ENCODE measurements around the gene IFITM5.
A peak's percentile ranks its signal among the peaks of the same experiment; 100 is the strongest.
"Not testable (repeated sequence)": the region's sequence is repeated elsewhere in the genome, so short reads cannot be mapped to it uniquely, and the experiment has no call there.

Gene IFITM5

DNA sequence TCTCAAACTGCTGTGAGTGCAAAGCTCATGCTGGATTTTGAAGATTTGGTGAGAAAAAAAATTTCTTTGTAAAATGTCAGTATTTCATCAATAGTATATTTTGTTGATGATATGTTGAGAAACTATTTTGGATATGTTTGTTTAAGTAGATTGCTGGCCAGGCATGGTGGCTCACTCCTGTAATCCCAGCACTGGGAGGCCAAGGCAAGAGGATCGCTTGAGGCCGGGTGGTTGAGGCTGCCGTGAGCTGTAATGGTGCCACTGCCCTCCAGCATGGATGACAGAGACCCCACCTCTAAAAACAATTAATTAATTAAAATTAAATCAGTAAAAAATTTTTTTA lies 28.2 kb upstream of the IFITM5 start:
- DNase-seq: no peak

- peak in 1 of 2 donors; percentile 53 for DNase-seq
Observed at GRCh38 chr11:326842-327580, 27.7 kb upstream of the IFITM5 start.

DNA sequence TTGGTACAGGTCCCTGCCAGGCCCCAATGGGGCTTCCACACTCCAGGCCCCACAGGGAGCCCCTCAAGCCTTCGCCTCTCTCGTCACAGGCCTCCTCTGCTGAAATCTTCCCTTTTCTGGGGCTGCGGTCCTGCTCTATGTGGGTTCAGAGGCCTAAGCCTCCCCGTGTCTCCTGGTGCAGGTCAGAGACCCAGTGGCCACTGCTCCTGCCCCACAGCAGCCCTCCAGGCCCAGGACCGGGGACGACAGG lies 27.2 kb upstream of the IFITM5 start:
- no peak for DNase-seq

- no peak for DNase-seq
Observed at GRCh38 chr11:325796-326591, 26.7 kb upstream of the IFITM5 start.

DNA sequence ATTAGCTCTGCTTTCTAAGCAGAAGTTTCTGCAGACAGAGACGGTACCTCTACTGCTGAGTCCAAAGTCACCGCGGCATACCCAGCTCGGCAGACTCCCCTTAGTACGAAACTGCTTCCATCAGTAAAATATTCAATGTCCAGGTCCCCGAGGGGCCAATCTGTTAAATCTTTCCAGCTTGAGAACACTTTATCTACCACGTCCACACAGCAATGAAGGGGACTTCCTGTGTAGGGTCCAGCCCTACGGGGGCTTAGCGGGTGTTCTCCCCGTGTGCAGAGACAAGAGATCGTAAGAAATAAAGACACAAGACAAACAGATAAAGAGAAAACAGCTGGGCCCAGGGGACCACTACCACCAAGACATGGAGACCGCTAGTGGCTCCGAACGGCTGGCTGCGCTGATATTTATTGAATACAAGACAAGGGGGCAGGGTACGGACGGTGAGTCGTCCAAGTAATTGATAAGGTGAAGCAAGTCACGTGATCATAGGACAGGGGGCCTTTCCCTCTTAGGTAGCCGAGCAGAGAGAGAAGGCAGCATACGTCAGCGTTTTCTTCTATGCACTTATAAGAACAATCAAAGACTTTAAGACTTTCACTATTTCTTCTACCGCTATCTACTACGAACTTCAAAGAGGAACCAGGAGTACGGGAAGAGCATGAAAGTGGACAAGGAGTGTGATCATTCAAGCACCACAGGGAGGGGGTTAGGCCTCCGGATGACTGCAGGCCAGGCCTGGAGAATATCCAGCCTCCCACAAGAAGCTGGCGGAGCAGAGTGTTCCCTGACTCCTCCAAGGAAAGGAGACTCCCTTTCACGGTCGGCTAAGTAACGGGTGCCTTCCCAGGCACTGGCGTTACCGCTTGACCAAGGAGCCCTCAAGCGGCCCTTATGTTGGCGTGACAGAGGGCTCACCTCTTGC lies 25.5 kb upstream of the IFITM5 start:
- not testable (repeated sequence) for DNase-seq

DNA sequence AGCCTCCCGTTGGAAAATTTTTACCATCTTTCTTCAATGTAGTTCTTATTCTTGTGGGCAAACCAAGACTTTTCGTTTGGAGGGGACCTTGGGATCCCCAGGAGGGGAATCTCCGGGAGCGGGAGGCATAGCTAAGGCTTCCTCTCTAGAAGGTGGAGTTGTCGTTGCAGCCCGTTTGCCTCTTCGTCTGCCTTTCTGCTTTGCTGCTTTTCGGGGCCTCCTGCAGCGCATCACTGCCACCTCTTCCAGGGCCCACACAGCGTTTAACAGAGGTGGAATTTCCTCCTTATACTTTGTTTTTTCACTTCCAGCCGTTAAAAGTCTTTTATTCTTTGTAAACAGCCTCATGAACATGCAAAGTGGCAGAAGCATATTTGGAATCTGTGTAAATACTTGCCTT lies 24.8 kb upstream of the IFITM5 start:
- no peak for DNase-seq

DNA sequence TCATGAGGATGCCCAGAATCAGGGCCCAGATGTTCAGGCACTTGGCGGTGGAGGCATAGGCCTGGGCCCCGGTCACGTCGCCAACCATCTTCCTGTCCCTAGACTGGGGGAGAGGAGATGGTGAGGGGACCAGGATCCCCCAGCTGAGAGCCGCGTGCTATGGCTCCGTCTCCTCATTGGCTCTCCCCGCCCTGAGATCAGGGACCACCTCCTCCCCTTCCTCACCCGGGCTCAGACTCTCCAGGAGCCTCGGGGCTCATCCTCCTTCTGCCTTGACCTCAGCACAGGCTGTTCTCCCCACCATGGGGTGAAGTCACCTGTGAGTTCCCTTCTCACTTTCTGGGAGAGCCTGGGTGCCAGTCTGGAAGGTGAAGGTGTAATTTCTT lies 20.6 kb upstream of the IFITM5 start:
- not testable (repeated sequence) for DNase-seq

GRCh38 chr11:319121-319887 lies 20.0 kb upstream of the IFITM5 start:
- DNase-seq: not testable (repeated sequence)

DNA sequence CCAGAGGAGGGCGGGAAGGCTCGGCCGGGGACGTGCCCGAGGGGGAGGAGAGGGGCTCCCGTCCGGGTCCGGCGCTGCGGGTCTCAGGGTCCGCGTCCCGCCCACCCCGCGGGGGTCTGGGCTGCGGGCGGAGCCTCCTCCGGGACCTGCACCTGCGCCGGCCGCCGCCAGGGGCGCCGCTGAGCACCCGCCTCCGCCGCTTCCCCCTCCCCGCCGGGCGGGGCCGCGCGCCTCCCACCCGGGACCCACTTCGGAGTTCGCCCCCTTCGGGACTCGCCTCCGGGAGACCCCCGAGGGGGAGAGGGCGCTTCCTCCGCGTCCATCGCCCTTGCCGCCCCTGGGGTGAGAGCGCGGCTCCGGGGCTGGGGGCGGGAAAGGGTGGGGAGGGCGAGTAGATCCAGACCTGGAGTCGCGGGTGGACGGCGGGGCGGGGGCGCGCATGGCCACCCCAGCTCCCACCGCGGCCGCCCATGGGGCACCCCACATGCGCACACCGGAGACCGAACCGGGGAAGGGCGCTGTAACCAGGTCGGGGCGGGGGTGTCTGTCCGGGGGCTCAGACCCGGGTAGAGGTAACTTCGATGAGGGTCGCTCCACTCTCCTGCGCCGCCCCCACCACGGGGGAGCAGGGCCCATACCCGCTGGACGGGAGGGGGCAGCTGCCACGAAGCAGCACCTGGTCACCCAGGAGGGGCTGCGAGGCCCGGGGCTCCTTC lies 19.2 kb upstream of the IFITM5 start:
- DNase-seq: not testable (repeated sequence)

- not testable (repeated sequence) for DNase-seq
Observed at GRCh38 chr11:317668-318404, 18.5 kb upstream of the IFITM5 start.

GRCh38 chr11:316891-317301 lies 17.6 kb upstream of the IFITM5 start:
- DNase-seq: no peak

- DNase-seq: no peak
Observed at GRCh38 chr11:316031-316701, 16.8 kb upstream of the IFITM5 start.

DNA sequence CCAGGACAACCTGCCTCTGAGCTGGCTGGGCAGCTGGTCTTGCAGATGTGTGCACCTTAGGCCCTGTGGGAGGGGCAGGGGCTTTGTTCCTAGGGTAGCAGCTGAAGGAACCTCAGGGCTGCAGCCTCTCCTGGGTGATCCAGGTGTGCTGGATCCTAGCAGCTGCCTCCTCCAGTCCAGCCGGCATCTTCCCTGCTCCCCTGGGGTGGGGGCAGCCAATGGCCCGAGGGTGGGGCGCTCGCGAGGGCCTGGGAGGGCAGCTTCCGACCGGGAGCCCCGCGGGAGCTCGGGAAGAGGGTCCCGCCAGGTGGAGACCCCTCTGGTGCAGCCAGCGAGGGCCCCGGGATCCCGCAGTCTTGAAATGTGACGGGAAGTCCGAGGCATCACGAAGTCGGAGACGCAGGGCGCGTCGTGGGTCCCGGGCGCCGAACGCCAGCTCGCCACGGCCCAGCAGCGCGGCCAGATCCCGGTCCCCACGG lies 16.2 kb upstream of the IFITM5 start:
- DNase-seq: no peak

DNA sequence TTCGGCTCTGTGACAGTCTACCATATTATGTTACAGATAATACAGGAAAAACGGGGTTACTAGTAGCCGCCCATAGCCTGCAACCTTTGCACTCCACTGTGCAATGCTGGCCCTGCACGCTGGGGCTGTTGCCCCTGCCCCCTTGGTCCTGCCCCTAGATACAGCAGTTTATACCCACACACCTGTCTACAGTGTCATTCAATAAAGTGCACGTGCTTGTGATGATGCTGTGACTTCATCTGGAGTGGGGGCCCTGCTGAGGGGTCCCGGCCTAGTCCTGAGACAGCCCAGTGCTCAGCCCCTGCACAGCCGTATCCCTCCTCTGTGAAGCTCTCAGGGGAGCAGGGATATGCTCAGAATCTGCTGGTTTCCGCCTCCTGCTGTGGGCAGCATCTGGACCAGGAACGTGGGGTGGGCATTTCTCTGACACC lies 15.7 kb upstream of the IFITM5 start:
- DNase-seq: no peak

DNA sequence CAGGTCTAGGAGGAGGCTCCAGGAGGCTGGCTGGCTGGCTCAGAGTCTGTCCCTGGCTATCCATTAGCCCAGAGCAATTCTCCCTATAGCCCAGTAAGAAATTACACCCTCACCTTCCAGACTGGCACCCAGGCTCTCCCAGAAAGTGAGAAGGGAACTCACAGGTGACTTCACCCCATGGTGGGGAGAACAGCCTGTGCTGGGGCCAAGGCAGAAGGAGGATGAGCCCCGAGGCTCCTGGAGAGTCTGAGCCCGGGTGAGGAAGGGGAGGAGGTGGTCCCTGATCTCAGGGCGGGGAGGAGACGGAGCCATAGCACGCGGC lies 15.2 kb upstream of the IFITM5 start:
- not testable (repeated sequence) for DNase-seq

DNA sequence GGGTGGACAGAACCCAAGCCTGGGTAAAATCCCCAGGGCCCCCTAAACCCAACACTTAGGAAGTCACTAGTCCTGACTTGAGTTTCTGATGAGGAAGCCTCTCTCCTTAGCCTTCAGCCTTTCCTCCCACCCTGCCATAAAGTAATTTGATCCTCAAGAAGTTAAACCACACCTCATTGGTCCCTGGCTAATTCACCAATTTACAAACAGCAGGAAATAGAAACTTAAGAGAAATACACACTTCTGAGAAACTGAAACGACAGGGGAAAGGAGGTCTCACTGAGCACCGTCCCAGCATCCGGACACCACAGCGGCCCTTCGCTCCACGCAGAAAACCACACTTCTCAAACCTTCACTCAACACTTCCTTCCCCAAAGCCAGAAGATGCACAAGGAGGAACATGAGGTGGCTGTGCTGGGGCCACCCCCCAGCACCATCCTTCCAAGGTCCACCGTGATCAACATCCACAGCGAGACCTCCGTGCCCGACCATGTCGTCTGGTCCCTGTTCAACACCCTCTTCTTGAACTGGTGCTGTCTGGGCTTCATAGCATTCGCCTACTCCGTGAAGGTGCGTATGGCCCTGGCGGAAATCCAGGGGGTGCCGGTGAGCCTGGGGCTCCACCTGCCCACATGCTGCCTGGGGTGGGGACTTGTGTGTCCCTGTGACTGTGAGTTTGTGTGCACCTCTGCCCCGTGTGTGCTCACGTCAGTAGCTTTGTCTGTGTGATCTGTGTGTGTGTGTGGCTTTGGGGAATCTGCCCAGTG lies 14.6 kb upstream of the IFITM5 start, which contains the start of gene IFITM1:
TSS of gene IFITM1 (plus strand) at position 254 of the 767 bp plus-strand sequence. CDS start at position 385, 131 bp downstream.
- DNase-seq: no peak

DNA sequence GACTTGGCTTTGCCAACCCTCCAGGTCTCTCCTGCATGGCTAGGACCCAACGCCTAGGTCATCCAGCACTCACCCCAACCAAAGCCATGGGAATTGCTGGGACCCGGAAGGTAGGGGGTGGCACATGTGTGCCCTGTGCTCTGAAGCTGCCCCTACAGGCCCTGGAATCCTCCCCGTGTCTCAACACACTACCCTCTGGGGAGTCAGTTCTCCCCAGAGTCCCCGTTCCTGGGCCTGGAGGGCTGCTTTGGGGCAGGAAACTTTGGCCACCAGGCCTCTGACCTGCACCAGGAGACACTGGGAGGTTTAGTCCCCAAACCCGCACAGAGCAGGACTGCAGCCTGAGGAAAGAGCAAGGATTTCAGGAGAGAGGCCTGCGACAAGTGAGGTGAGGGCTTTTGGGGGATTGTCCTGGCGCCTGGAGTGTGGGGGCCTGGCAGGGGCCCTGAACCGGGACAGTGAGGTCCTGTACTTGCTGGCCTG lies 14.0 kb upstream of the IFITM5 start:
- no peak for DNase-seq

DNA sequence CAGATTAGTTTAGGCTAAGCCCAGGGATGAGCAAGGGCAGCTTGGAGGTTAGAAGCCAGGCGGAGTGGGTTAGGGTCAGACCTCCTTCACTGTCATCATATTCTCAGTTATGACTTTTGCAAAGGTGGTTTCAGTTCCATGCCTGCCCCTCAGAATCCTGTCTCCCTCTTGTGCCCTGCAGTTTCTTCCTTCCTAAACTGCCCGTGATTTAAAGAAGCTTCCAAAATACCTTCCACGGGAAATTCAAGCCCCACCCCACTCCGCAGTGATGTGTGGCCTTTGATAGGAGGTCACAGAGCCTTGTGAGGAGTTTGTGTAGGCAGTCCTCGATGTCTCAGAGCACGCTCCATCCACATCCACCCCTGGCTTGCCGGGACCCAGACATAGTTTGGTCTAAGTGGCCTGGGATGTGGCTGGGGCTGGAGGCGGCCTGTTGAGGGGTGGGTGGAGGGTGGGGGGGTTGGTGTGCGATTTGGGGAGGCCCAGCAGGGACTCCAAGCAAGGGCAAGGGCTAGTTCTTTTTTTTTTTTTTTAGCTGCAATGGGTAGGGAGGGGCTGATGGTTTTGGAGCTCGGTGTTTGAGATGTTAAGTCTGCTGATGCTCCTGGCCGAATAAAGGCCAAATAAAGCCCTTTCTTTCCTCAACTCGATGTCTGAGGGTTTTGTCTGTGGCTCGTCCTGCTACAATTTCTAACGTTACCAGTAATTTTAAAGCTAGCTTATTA lies 12.9 kb upstream of the IFITM5 start:
- no peak for DNase-seq
